Left ventricle myocardium inferior (tissue), 1 donor: ENCODE data around the gene CHD3. TPM values are rescaled to one million over a fixed set of nuclear protein-coding genes. Genes with fewer than 3 reads are reported as not detected.
"Not testable (repeated sequence)": the region's sequence is repeated elsewhere in the genome, so short reads cannot be mapped to it uniquely, and the experiment has no call there.

ENCODE experiments used
- DNase-seq: peaks from one replicate; pipeline ENCODE4 v3.0.0-alpha.2; 2020
- H3K27ac ChIP-seq: fragments of 200-600 bp; replicated peaks from 2 replicates; pipeline ENCODE4 v1.8.0; 2021
- H3K27me3 ChIP-seq: fragments of 200-600 bp; 2 replicates; pipeline ENCODE4 v1.8.0; 2021; ENCODE audit warnings: low read depth
- H3K36me3 ChIP-seq: fragments of 200-600 bp; 2 replicates; pipeline ENCODE4 v1.8.0; 2021
- H3K4me1 ChIP-seq: fragments of 200-600 bp; 2 replicates; pipeline ENCODE4 v1.8.0; 2021
- H3K4me3 ChIP-seq: fragments of 200-600 bp; 2 replicates; pipeline ENCODE4 v1.8.0; 2021; ENCODE audit warnings: mild to moderate bottlenecking, moderate library complexity
- H3K9me3 ChIP-seq: fragments of 200-600 bp; replicated peaks from 2 replicates; pipeline ENCODE4 v1.8.0; 2021
- CTCF ChIP-seq: fragments of 200-600 bp; IDR thresholded peaks from 2 replicates; pipeline ENCODE4 v1.8.0; 2021; ENCODE audit warnings: antibody characterized with exemption, mild to moderate bottlenecking, borderline replicate concordance
- intact Hi-C: fragments of 100-400 bp; cut with micrococcal nuclease; formaldehyde crosslinking; loops from one replicate; pipeline ENCODE4 v1.11.0; 2022
- total RNA-seq: library from RNA; stranded (reverse); fragmentation: NEBNext Ultra II Directional; extraction: Animal tissue kit (Norgen Biotek cat#: 25700); gene quantifications from one replicate; pipeline ENCODE4 v1.2.1, GENCODE V29; 2021
- donor health status: DM: no; HTN: yes; CAD: no; lungs with severe emphysema.

CHD3 gene
- total RNA-seq, 1 donor from 2014 or later = 15.6 TPM

- peak; percentile 96 for DNase-seq
- Histone ChIP-seq H3K4me1 (peaks cover 62% of the 10 kb centered on the region), H3K27ac (peak within 1 kb of the TSS; percentile 99), H3K9me3 (no peaks in the 10 kb centered on the region), H3K36me3 (peaks cover 48% of the 10 kb centered on the region), H3K27me3 (no peaks in the 10 kb centered on the region), H3K4me3 (peak within 1 kb of the TSS; percentile 86)
- intact Hi-C loops = no loop called here
- peak; percentile 63 for TF ChIP-seq CTCF
Measured at GRCh38 chr17:7856811-7857712, 31.5 kb upstream of the CHD3 start, which contains the start of gene NAA38. Gene NAA38, minus strand, starts transcription at chr17:7857559. Its CDS starts 96 bp downstream, at chr17:7857463.

GRCh38 chr17:7857713-7858521, 30.7 kb upstream of the CHD3 start, which contains the start of gene CYB5D1:
Gene CYB5D1, plus strand, starts transcription at chr17:7858003. Its CDS starts 132 bp downstream, at chr17:7858135.
- Histone ChIP-seq H3K4me1 (peaks cover 53% of the 10 kb centered on the region), H3K36me3 (peaks cover 43% of the 10 kb centered on the region), H3K27me3 (no peaks in the 10 kb centered on the region), H3K4me3 (peak within 1 kb of the TSS; percentile 86), H3K27ac (peak within 1 kb of the TSS; percentile 99), H3K9me3 (no peaks in the 10 kb centered on the region)
- peak; percentile 90 for DNase-seq
- no peak for TF ChIP-seq CTCF
- intact Hi-C loops = no loop called here

GRCh38 chr17:7858522-7858810, 30.1 kb upstream of the CHD3 start:
- H3K4me3 ChIP-seq = peak overlapping the region; percentile 86
- H3K36me3 ChIP-seq = peaks cover 37% of the 10 kb centered on the region
- TF ChIP-seq CTCF = peak; percentile 52
- peak; percentile 44 for DNase-seq
- intact Hi-C loops = no loop called here
- H3K4me1 ChIP-seq = peaks cover 48% of the 10 kb centered on the region
- H3K9me3 ChIP-seq = no peaks in the 10 kb centered on the region
- H3K27ac ChIP-seq = peak overlapping the region; percentile 99
- H3K27me3 ChIP-seq = no peaks in the 10 kb centered on the region

GRCh38 chr17:7859028-7859427, 29.6 kb upstream of the CHD3 start:
- Histone ChIP-seq H3K27ac (peak overlapping the region; percentile 99), H3K4me1 (peaks cover 45% of the 10 kb centered on the region), H3K27me3 (no peaks in the 10 kb centered on the region), H3K9me3 (no peaks in the 10 kb centered on the region), H3K36me3 (peaks cover 33% of the 10 kb centered on the region), H3K4me3 (peak overlapping the region; percentile 86)
- no peak for DNase-seq
- TF ChIP-seq CTCF = no peak
- intact Hi-C loops = no loop called here

GRCh38 chr17:7862692-7863437, 25.7 kb upstream of the CHD3 start:
- intact Hi-C loops = loop anchor here (5.0 to 10.0 kb wide), 2 partner anchors 34 to 122 kb away; no protein-coding TSS in a partner anchor
- peak; percentile 83 for TF ChIP-seq CTCF
- peaks cover 33% of the 10 kb centered on the region for H3K36me3 ChIP-seq
- peak; percentile 20 for DNase-seq
- peaks cover 3% of the 10 kb centered on the region for H3K9me3 ChIP-seq
- no peak overlapping the region for H3K4me3 ChIP-seq
- H3K4me1 ChIP-seq = peaks cover 17% of the 10 kb centered on the region
- no peak overlapping the region for H3K27ac ChIP-seq
- no peaks in the 10 kb centered on the region for H3K27me3 ChIP-seq

- H3K27me3 ChIP-seq, H3K4me1 ChIP-seq, H3K9me3 ChIP-seq, H3K27ac ChIP-seq, DNase-seq, H3K4me3 ChIP-seq: not testable (repeated sequence)
- H3K36me3 ChIP-seq = peaks cover 39% of the 10 kb centered on the region
- intact Hi-C loops = loop anchor here (5.0 to 10.0 kb wide), 2 partner anchors 33 to 120 kb away; no protein-coding TSS in a partner anchor
Measured at GRCh38 chr17:7864384-7864783, 24.2 kb upstream of the CHD3 start.
